SK-N-SH (cell line): ENCODE results near the gene MED16. TPM values are rescaled to one million over a fixed set of nuclear protein-coding genes. Genes with fewer than 3 reads are reported as not detected.

ENCODE experiments used
- CTCF ChIA-PET: fragments of 300-600, 350-600 bp; formaldehyde crosslinking; extraction: SDS; loops from one replicate; lab custom pipeline; 2021; lab: Yijun Ruan, JAX
- POLR2A ChIA-PET: fragments of 350-600 bp; sonication (Branson Sonifier 250); formaldehyde crosslinking; extraction: SDS; loops from one replicate; lab custom pipeline; 2020; ENCODE audit warnings: antibody characterized with exemption, inconsistent platforms; lab: Yijun Ruan, JAX
- DNase-seq: peaks from one replicate; pipeline ENCODE4 v3.0.0; 2012
- H2AFZ ChIP-seq: fragments of 200-600 bp; sonication (generic); 2 replicates; pipeline ENCODE4 v1.8.1; 2016; ENCODE audit warnings: antibody characterized with exemption, mild to moderate bottlenecking, low read depth
- H3F3A ChIP-seq: fragments of 200-600 bp; sonication (generic); replicated peaks from 2 replicates; pipeline ENCODE3; 2016; ENCODE audit warnings: antibody characterized with exemption, mild to moderate bottlenecking; ENCODE audit not compliant: insufficient read depth
- H3K27ac ChIP-seq, 2 experiments: fragments of 200-500 bp in 1 of 2; fragments of 200-600 bp in 1 of 2; sonication (Bioruptor generic) in 1 of 2; sonication (generic), shearing (Covaris generic) in 1 of 2; 2 replicates each; pipeline versions ENCODE4 v1.5.1 to v1.6.1; 2014 to 2016; ENCODE audit warnings: low read depth in 2 of 2, inconsistent platforms in 1 of 2, low read length in 1 of 2, mild to moderate bottlenecking in 1 of 2, mixed read lengths in 1 of 2
- H3K27me3 ChIP-seq: fragments of 200-600 bp; sonication (generic), shearing (Covaris generic); 2 replicates; pipeline ENCODE4 v1.6.1; 2016; ENCODE audit warnings: mixed run types; ENCODE audit not compliant: insufficient read depth
- H3K36me3 ChIP-seq, 2 experiments: fragments of 200-500 bp in 1 of 2; fragments of 200-600 bp in 1 of 2; sonication (Bioruptor generic) in 1 of 2; sonication (generic) in 1 of 2; replicated peaks in 1 of 2; 2 replicates each; pipeline versions ENCODE3 to v1.5.1; 2014 to 2016; ENCODE audit warnings: low read length in 1 of 2, mild to moderate bottlenecking in 1 of 2; ENCODE audit not compliant: insufficient read depth in 2 of 2, control insufficient read depth in 1 of 2
- H3K4me1 ChIP-seq, 2 experiments: fragments of 200-500 bp in 1 of 2; fragments of 200-600 bp in 1 of 2; sonication (Bioruptor generic) in 1 of 2; sonication (generic), shearing (Covaris generic) in 1 of 2; 2 replicates each; pipeline versions ENCODE4 v1.5.1 to v1.6.1; 2014 to 2016; ENCODE audit warnings: low read depth in 1 of 2, low read length in 1 of 2, mixed run types in 1 of 2; ENCODE audit not compliant: insufficient read depth in 2 of 2, control insufficient read depth in 1 of 2
- H3K4me2 ChIP-seq: fragments of 200-600 bp; sonication (generic), shearing (Covaris generic); 2 replicates; pipeline ENCODE4 v1.6.1; 2017; ENCODE audit warnings: mixed run types
- H3K4me3 ChIP-seq, 2 experiments: fragments of 200-500 bp in 1 of 2; fragments of 200-600 bp in 1 of 2; sonication (Bioruptor generic) in 1 of 2; sonication (generic), shearing (Covaris generic) in 1 of 2; 2 replicates each; pipeline versions ENCODE4 v1.5.1 to v1.8.1; 2014 to 2016; ENCODE audit warnings: low read depth in 2 of 2, inconsistent platforms in 1 of 2, low read length in 1 of 2, mild to moderate bottlenecking in 1 of 2, mixed read lengths in 1 of 2, moderate library complexity in 1 of 2
- H3K79me2 ChIP-seq: fragments of 200-600 bp; sonication (generic); 2 replicates; pipeline ENCODE4 v1.8.1; 2017; ENCODE audit warnings: mild to moderate bottlenecking; ENCODE audit not compliant: insufficient read depth
- H3K9ac ChIP-seq: fragments of 200-600 bp; sonication (generic); 2 replicates; pipeline ENCODE4 v1.6.1; 2017; ENCODE audit warnings: mixed run types
- H3K9me2 ChIP-seq: fragments of 200-600 bp; sonication (generic); 2 replicates; pipeline ENCODE4 v1.6.1; 2017; ENCODE audit warnings: mixed run types
- H3K9me3 ChIP-seq: fragments of 200-600 bp; sonication (generic); 2 replicates; pipeline ENCODE4 v1.6.1; 2017; ENCODE audit warnings: mixed run types, mild to moderate bottlenecking, moderate library complexity
- H4K20me1 ChIP-seq: fragments of 200-600 bp; sonication (generic); 2 replicates; pipeline ENCODE4 v1.6.1; 2017; ENCODE audit warnings: mild to moderate bottlenecking, mixed run types; ENCODE audit not compliant: insufficient read depth
- ELF1 ChIP-seq: IDR thresholded peaks from 2 replicates; pipeline ENCODE4 v1.4.0; 2012
- FOXJ3 ChIP-seq: sonication (generic); formaldehyde crosslinking; IDR thresholded peaks from 2 replicates; pipeline ENCODE4 v1.5.1; 2020; ENCODE audit warnings: mild to moderate bottlenecking, missing genetic modification reagents
- GATA2 ChIP-seq: sonication (generic); formaldehyde crosslinking; IDR thresholded peaks from 2 replicates; pipeline ENCODE4 v1.5.0; 2020; ENCODE audit warnings: mild to moderate bottlenecking, missing genetic modification reagents
- JUND ChIP-seq: IDR thresholded peaks from 2 replicates; pipeline ENCODE4 v1.4.0; 2012
- MEF2A ChIP-seq: IDR thresholded peaks from 2 replicates; pipeline ENCODE4 v1.4.0; 2012; ENCODE audit warnings: low read depth, borderline replicate concordance
- POLR2AphosphoS5 ChIP-seq: IDR thresholded peaks from 2 replicates; pipeline ENCODE4 v1.6.1; 2012; ENCODE audit warnings: low read depth, low read length
- RCOR1 ChIP-seq: fragments of 150-350 bp; IDR thresholded peaks from 2 replicates; pipeline ENCODE4 v1.6.1; 2017; ENCODE audit warnings: antibody characterized with exemption, low read length
- TAF1 ChIP-seq: IDR thresholded peaks from 2 replicates; pipeline ENCODE4 v1.6.1; 2012; ENCODE audit warnings: low read depth, mild to moderate bottlenecking, low read length, moderate library complexity, borderline replicate concordance
- YY1 ChIP-seq: IDR thresholded peaks from 2 replicates; pipeline ENCODE4 v1.4.0; 2012; ENCODE audit warnings: low read depth, mild to moderate bottlenecking
- WGBS: methylation state at CpG from one replicate; pipeline ENCODE4 v1.1.6; 2017; ENCODE audit warnings: low lambda C conversion rate; 5-methylcytosine and 5-hydroxymethylcytosine counted together
- polyA plus RNA-seq, 3 experiments: library from polyadenylated mRNA; depleted of rRNA; stranded (reverse); fragments of >200 nt; gene quantifications; 2 replicates each; pipeline ENCODE4 v1.2.3, GENCODE V29; 2012
- TF ChIP-seq, protein P1 (sequence below): IDR thresholded peaks from 2 replicates; pipeline ENCODE4 v1.4.0; 2012; ENCODE audit warnings: low read depth, borderline replicate concordance
- TF ChIP-seq, protein P2 (sequence below): IDR thresholded peaks from 2 replicates; pipeline ENCODE4 v1.6.1; 2012; ENCODE audit warnings: mild to moderate bottlenecking, low read depth, low read length, moderate library complexity
- TF ChIP-seq, protein P3 (sequence below): fragments of 150-350 bp; IDR thresholded peaks from 2 replicates; pipeline ENCODE4 v1.6.1; 2017; ENCODE audit warnings: antibody characterized with exemption, low read length, low read depth, borderline replicate concordance

MED16 gene
- polyA plus RNA-seq, 1 of the 3 experiments (the other 2 are of a cell fraction) = 40.6 TPM

DNA sequence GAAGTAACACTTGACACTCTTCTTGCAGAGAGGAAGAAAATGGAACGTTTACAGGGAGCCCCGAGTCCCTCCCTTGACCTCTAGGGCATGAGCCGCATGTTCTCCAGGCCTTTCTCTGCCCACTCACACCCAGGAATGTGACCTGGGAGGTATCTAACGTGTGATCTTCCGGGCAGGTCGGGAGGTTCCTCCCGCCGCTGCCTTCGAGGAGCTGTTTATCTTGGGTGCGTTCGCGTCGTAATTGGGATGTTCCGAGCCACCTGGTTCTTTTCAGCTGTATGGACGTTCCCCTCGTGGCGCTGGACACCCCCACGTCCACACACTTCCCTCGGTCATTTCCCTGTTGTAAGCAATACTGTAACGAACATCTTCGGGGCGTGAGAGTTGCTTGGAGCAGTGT is 46.5 kb upstream of the MED16 start:
- Histone ChIP-seq H4K20me1 (peaks cover 32% of the 10 kb centered on the region), H3F3A (peaks cover 13% of the 10 kb centered on the region), H3K36me3 (no peaks in the 10 kb centered on the region), H3K9me3 (no peaks in the 10 kb centered on the region), H3K27me3 (no peaks in the 10 kb centered on the region), H3K79me2 (peaks cover 44% of the 10 kb centered on the region; the same call in 1 of the 2 replicates), H3K4me1 (peaks cover 6 to 55% of the 10 kb centered on the region in 2 experiments; a peak in 3 of 4 replicates), H3K4me2 (no peak overlapping the region), H2AFZ (no peak overlapping the region), H3K9me2 (no peaks in the 10 kb centered on the region), H3K9ac (no peak overlapping the region), H3K27ac (peak overlapping the region in 1 of 2 experiments; percentile 95; a peak in 2 of 4 replicates), H3K4me3 (no peak overlapping the region)
- TF ChIP-seq, protein P1, sequence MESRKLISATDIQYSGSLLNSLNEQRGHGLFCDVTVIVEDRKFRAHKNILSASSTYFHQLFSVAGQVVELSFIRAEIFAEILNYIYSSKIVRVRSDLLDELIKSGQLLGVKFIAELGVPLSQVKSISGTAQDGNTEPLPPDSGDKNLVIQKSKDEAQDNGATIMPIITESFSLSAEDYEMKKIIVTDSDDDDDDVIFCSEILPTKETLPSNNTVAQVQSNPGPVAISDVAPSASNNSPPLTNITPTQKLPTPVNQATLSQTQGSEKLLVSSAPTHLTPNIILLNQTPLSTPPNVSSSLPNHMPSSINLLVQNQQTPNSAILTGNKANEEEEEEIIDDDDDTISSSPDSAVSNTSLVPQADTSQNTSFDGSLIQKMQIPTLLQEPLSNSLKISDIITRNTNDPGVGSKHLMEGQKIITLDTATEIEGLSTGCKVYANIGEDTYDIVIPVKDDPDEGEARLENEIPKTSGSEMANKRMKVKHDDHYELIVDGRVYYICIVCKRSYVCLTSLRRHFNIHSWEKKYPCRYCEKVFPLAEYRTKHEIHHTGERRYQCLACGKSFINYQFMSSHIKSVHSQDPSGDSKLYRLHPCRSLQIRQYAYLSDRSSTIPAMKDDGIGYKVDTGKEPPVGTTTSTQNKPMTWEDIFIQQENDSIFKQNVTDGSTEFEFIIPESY = no peak
- TF ChIP-seq, protein P2, sequence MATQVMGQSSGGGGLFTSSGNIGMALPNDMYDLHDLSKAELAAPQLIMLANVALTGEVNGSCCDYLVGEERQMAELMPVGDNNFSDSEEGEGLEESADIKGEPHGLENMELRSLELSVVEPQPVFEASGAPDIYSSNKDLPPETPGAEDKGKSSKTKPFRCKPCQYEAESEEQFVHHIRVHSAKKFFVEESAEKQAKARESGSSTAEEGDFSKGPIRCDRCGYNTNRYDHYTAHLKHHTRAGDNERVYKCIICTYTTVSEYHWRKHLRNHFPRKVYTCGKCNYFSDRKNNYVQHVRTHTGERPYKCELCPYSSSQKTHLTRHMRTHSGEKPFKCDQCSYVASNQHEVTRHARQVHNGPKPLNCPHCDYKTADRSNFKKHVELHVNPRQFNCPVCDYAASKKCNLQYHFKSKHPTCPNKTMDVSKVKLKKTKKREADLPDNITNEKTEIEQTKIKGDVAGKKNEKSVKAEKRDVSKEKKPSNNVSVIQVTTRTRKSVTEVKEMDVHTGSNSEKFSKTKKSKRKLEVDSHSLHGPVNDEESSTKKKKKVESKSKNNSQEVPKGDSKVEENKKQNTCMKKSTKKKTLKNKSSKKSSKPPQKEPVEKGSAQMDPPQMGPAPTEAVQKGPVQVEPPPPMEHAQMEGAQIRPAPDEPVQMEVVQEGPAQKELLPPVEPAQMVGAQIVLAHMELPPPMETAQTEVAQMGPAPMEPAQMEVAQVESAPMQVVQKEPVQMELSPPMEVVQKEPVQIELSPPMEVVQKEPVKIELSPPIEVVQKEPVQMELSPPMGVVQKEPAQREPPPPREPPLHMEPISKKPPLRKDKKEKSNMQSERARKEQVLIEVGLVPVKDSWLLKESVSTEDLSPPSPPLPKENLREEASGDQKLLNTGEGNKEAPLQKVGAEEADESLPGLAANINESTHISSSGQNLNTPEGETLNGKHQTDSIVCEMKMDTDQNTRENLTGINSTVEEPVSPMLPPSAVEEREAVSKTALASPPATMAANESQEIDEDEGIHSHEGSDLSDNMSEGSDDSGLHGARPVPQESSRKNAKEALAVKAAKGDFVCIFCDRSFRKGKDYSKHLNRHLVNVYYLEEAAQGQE = no peak
- TF ChIP-seq YY1 (no peak), GATA2 (CRISPR knock-in tag) (no peak), ELF1 (no peak), TAF1 (no peak), MEF2A (no peak), RCOR1 (no peak), JUND (no peak), FOXJ3 (CRISPR knock-in tag) (no peak), POLR2AphosphoS5 (no peak)
- TF ChIP-seq, protein P3, sequence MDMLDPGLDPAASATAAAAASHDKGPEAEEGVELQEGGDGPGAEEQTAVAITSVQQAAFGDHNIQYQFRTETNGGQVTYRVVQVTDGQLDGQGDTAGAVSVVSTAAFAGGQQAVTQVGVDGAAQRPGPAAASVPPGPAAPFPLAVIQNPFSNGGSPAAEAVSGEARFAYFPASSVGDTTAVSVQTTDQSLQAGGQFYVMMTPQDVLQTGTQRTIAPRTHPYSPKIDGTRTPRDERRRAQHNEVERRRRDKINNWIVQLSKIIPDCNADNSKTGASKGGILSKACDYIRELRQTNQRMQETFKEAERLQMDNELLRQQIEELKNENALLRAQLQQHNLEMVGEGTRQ = no peak
- no peak for DNase-seq
- 93% methylated on average over 22 of the region's 22 CpGs for WGBS
- POLR2A ChIA-PET = interaction anchor here (1.4 kb wide), 1 partner anchor 45 kb away, joined by 5 read pairs; the partner anchor contains the start of gene WDR18
- CTCF ChIA-PET = interaction anchor here (0.6 to 1.4 kb wide), 7 partner anchors 17 to 429 kb away, joined by 3 to 4 read pairs (median 3); partner anchors contain the start of gene WDR18
